GM21390 (cell line): Measurements from ENCODE around the gene DCANP1.

Source experiments
- ATAC-seq: cut with Tn5 transposase; IDR thresholded peaks from one replicate; pipeline ENCODE4 v1.9.1; 2021; ENCODE audit not compliant: unreplicated experiment

The DCANP1 gene

DNA sequence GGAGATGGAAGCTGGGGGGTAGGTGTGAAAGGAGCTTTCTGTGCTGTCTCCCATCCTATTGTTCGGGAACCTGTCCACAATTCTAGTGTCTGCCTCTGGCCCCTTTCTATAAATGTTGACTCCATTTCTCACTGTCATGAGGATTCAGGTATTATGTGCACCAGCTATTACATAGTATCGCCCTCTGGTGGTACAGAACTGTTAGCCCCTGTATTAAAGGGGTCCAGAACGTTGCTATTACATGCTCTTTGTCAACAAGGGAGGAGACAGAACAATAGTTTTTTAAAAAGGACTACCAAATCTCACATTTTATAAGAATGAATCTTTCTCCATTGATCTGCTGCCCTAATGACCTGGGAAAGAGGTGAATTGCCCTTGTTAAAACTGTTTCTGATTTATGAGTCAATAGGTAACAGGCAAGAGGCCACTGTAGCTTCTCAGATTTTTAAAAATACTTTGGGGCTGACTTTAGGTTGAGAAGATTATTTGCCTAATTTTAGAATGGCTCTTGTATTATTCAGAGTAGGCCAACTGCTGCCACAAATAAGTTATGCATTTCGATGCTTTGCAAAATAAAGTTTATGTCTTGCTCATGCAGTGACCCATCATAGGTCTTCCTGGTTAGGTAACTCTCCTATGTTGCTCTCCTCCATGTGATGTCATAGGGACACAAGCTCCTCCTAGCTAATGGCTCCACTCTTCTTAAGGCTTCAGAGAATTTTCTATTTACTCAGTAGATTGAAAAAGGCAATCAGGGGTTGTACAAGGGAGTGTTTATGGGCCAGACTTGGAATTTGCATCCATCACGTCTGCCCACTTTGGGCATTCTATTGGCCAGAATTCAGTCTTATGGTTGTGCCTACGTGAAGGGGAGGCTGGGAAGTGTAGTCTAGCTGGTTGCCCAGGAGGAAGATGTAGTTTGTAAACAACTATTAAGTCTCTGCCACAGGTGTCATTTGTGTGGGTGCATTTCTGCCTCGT lies 20.8 kb downstream of the DCANP1 start:
- peak; percentile 84 for ATAC-seq

DNA sequence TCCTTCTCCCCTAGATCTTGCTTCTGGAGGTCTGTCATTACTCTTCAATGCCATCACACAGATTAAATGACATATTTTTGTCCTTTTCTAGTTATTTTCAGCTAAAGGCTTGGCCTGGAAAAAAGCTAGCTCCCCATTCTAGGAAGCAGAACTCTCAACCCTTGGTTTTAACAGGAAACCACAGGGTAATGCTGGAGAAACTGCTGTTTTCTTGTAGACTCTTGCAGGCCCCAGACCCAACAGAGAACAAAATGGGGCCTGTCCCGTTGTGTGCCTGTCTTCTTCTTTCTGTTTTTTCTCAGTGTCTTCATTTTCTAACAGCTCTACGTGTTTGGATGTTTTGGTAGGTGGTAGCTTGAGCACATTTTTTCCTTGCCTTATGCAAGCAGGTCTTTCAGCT lies 21.5 kb downstream of the DCANP1 start:
- ATAC-seq = no peak

- ATAC-seq = no peak
These were observed 23.3 kb downstream of the DCANP1 start for GRCh38 chr5:135423846-135424168.

- no peak for ATAC-seq
These were observed 23.9 kb downstream of the DCANP1 start for GRCh38 chr5:135423146-135423845.

DNA sequence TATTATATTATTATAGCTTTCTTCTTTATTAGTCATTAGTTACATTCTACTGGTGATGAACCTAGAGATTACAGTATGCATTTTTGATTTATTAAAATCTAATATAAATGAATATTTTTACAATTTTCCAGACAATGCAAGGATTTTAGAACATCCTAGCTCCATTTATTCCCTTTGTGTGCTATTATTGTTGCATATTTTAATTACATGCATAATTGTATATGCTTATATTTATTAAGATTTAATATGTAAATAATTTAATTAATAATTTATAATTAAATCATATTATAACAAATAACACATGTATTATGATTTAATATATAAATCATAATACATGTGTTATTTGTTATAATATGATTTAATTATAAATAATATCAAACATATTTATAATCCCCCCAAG lies 24.7 kb downstream of the DCANP1 start:
- no peak for ATAC-seq

DNA sequence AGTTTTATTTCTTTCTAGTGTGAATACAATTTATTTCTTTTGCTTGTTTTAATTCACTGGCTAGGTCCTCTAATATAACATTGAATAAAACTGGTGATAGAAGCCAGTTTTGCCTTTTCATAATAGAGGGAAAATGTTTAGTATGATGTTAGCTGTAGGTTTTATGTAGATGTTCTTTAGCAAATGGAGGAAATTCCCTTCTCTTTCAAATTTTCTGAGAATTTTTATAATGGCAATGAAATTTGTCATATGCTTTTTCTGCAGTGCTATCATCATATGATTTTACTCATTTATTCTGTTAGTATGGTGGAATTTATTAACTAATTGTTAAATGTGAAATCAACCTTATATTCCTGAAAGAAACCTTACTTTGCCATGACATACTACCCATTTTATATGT lies 30.1 kb downstream of the DCANP1 start:
- no peak for ATAC-seq

GRCh38 chr5:135405082-135405481 lies 42.1 kb downstream of the DCANP1 start:
- ATAC-seq = no peak

- no peak for ATAC-seq
These were observed 45.1 kb downstream of the DCANP1 start for GRCh38 chr5:135402031-135402430.

GRCh38 chr5:135400866-135401265 lies 46.3 kb downstream of the DCANP1 start:
- no peak for ATAC-seq

- no peak for ATAC-seq
These were observed 47.2 kb downstream of the DCANP1 start for GRCh38 chr5:135399794-135400542.

DNA sequence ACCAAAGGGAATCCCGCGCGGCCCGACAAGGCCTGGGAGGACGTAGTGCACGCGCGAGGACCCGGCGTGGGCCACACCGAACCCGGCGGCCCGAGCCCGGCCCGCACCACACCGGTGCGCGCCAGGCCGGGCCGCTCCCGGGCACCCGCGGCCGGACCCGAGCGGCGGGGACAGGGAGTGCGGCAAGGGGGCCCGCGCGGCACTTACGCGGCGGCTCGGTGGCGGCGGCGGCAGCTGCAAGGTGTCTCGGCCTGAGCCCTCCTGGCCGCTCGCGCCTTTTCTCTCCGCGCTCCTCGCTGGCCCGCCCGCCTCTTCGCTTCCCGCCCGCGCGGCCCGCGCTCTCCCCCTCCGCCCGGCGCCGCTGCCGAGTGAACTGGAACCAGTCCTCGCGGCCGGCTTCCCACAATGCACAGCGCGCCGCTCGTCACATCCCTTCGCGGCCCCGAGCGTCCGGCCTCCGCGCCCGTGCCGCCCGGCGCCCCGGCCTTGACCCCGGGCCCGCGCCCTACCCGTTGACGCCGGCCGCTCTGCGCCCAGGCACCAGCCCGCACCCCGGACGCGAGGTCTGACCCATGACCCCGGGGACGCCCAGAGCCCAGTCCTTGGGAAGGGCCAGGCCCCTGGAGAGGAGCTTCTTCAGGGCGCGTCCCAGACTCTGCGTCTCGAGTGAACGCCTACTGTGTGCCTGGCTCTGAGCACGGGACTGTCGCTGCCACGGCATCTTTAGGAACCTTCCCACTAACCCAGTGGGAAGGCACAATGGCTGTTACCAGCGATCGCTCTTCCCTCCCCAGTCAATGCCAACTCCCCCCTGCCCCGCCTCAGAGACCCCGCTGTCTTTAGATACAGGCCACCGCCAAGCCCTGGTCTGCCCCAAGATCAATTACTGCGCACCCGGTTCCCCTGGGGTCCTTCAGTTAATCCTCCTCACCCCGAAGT lies 48.0 kb downstream of the DCANP1 start, which contains the start of gene MACROH2A1:
Gene MACROH2A1 (minus strand): TSS at position 377 of the 939 bp plus-strand sequence. CDS start 10,138 bp downstream, outside the sequence.
- peak; percentile 80 for ATAC-seq

DNA sequence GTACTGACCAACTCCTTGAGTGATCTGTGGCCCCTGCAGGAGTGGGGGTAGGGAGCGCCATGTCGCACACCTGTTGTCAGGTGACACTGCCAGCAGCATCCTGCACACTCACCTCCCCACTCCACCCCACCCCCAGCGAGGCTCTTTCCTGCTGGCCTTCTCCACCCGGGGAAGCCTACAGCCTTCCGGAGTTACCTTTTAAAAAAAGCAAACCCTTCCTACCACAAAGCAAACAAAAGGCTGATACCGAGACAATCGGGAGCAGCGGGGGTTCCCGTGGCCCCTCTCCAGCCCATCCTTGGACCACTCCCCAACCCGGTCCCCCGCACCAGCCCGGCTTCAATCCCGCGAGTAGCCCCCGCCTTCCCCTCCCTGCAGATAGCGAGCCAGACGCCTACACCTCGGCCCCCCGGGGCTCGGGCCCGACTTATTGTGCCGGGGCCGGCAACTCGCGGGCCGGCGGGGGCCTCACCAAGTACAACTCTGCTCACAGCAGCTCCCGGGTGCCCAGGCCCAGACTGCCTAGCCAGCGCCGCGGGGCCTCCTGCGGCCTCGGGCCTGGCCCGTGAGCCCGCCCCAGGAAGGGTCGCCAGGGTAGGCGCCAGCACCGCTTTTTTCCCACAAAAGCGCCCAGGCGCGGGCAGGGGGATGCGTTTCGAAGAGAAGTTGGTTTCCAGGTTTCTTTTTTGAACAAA lies 48.8 kb downstream of the DCANP1 start:
- ATAC-seq = peak; percentile 28

DNA sequence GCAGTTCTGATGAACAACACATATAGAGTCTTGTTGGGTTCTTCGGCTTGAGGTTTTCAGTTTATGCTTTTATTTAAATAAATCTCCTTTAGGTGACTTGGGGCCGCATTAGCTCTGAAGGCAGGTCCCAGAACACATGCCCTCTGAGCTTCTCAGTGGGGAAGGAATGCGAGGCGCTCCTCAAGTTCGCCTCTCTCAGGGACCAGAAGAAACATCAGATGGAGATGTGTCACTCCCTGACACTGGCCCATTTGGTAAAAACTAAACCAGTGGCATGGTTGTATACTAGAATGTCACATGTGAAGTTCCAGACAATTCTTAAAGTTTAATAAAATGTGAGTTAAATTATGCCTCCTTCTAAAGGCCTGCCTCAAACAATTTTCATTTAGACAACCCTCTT lies 50.1 kb downstream of the DCANP1 start:
- no peak for ATAC-seq

DNA sequence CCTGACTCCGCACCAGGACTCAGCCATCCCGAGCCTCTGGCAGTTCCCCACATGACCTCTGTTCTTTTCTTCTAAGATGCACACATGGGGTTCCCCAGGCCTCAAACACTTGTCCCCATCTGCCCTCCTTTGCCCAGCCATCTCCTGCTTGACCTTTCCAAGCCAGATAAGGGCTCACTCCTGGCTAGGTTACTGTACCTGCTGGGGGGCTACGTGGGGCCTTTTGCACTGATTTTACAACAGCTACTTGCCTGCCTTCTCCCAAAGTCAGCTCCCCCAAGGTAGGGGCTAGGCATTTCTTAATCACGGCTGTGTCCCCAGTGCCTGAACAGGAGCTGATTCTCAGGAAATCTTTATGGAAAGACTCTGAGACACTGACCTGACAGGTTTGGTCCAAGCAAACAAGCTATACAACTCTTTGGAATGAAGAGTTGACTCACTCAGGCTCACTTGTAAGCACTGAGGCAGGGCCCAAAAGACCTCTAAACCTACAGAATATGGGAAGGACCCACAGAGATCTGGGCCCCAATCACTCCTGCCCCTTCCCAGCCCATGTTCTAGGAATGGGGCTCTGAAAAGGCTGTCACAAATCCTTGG lies 50.6 kb downstream of the DCANP1 start:
- ATAC-seq = no peak

DNA sequence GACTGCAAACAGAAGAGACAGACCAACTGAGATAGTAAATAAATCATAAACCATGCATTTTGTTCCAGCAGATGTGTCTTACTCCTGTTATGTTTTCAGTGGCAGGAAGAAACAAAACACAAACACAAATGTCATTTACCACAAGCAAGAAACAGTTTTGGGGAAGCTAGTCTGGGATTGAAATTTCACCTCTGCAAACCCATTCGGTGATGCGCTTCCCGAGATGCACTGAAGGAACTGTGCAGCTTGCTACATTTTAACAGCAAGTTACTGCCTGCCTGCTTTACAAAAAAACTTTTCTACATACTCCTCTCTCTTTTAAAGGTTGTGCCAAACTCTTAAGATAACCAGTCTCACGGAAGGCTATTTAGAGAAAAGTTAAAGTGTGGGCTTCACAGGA lies 51.3 kb downstream of the DCANP1 start:
- no peak for ATAC-seq

DNA sequence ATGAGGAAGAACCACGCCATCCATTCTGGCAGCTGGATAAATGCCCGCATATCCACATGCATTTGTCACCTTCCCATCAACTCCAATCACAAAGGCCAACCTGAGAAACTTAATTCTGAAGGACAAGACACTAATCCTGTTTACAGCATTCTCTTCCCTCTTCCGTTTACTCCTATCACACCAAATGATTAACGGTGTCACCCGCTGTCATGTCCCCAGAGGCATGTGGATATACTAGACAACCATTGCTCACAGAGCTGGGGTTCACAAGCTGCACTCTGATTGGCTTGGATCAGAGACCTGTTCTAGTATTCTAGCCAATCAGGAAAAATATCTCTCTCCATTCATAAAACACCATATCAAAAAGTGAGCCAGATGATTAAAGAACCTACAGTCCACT lies 51.7 kb downstream of the DCANP1 start:
- no peak for ATAC-seq
